Activated CD8-positive, alpha-beta memory T cell treated with anti-CD3 and anti-CD28 coated beads, Interleukin-2, amount 10 ng/mL, durations not matched to agents 7 days and 5 days (primary cell): ENCODE measurements around the gene OR4D11. TPM values are rescaled to one million over a fixed set of nuclear protein-coding genes. Genes with fewer than 3 reads are reported as not detected.

ENCODE experiments used
- ATAC-seq: fragments of 150-1000 bp; cut with Tn5 transposase; one replicate; pipeline ENCODE4 v1.10.0; 2021; ENCODE audit warnings: moderate library complexity
- CTCF ChIA-PET: fragments of 350-600 bp; sonication (Branson Sonifier 250); formaldehyde crosslinking; loops from one replicate; lab custom pipeline; 2021; ENCODE audit warnings: antibody characterized with exemption; lab: Charles Lee
- DNase-seq: peaks from one replicate; pipeline ENCODE4 v3.0.0-alpha.2; 2020
- H3K27ac Mint-ChIP-seq: one replicate; pipeline ENCODE4 v1.8.0; 2021; ENCODE audit warnings: mild to moderate bottlenecking, mixed read lengths
- H3K27me3 Mint-ChIP-seq: one replicate; pipeline ENCODE4 v1.8.0; 2021; ENCODE audit warnings: mixed read lengths
- H3K36me3 Mint-ChIP-seq: one replicate; pipeline ENCODE4 v1.8.0; 2021; ENCODE audit warnings: mild to moderate bottlenecking, mixed read lengths
- H3K4me1 Mint-ChIP-seq: one replicate; pipeline ENCODE4 v1.8.0; 2021; ENCODE audit warnings: mixed read lengths
- H3K4me3 Mint-ChIP-seq: one replicate; pipeline ENCODE4 v1.8.0; 2021; ENCODE audit warnings: mild to moderate bottlenecking, moderate library complexity, mixed read lengths
- H3K9me3 Mint-ChIP-seq: one replicate; pipeline ENCODE4 v1.8.0; 2022; ENCODE audit warnings: low read depth, mixed read lengths
- total RNA-seq, 2 experiments: library from RNA; stranded (reverse); gene quantifications; one replicate each; pipeline ENCODE4 v1.2.3, GENCODE V29; 2021

Gene OR4D11
- total RNA-seq, 2 experiments from 2014 or later, result not detected

DNA sequence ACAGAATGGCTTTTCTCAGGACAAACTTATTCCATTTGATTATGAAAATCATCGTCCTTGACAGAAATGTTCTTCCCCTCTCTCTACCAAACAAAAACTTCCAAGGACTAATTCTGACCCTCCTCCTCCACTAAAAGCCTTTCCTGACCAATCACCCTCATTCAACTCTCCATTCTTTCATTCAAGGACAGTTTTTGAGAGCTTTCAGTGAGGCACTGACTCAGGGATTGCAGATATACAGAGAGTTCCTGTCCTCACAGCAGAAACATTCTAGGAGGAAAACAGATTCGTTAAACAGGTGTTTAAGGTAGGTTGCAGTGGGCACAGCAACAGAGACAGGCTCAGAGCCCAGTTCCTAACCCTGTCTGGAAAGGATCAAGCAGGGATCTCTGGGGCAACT lies 49.5 kb downstream of the OR4D11 start:
- ATAC-seq (no peak), DNase-seq (no peak)
- Mint-ChIP-seq H3K9me3 (no peaks in the 10 kb centered on the region), H3K4me3 (peak overlapping the region; percentile 20), H3K27me3 (peaks cover 24% of the 10 kb centered on the region), H3K36me3 (no peaks in the 10 kb centered on the region), H3K4me1 (peaks cover 53% of the 10 kb centered on the region), H3K27ac (no peak overlapping the region)
- CTCF ChIA-PET, result no interaction called here

DNA sequence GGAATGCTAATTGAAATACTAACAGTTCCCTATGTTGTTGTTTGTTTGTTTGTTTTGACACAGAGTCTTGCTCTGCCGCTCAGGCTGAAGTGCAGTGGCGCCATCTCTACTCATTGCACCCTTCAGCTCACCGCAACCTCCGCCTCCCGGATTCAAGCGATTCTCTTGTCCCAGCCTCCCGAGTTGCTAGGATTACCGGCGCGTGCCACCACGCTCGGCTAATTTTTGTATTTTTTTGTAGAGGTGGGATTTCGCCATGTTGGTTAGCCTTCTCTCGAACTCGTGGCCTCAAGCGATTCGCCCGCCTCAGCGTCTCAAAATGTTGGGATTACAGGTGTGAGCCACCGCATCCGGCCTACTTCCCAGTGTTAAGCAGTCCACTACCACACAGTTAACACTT lies 49.9 kb downstream of the OR4D11 start:
- Mint-ChIP-seq H3K9me3 (no peaks in the 10 kb centered on the region), H3K27ac (no peak overlapping the region), H3K4me3 (no peak overlapping the region), H3K4me1 (peaks cover 53% of the 10 kb centered on the region), H3K27me3 (peaks cover 24% of the 10 kb centered on the region), H3K36me3 (no peaks in the 10 kb centered on the region)
- CTCF ChIA-PET, result no interaction called here
- DNase-seq (no peak), ATAC-seq (no peak)

Other genes with a start within 250 kb of the OR4D11 start
- not detected for gene OR5AN1, start 144.7 kb upstream of the OR4D11 start, total RNA-seq
- gene OR5A2, start 77.2 kb upstream of the OR4D11 start, total RNA-seq, result not detected
- gene OR5A1, start 67.1 kb upstream of the OR4D11 start, total RNA-seq, result not detected
- gene OR4D6, start 46.6 kb upstream of the OR4D11 start, total RNA-seq, result not detected
- not detected for gene OR4D10, start 30.3 kb upstream of the OR4D11 start, total RNA-seq
- not detected for gene OR4D9, start 8.0 kb downstream of the OR4D11 start, total RNA-seq
- 10 to 100 TPM; 36.6 to 38.0 TPM for gene OSBP, start 112.2 kb downstream of the OR4D11 start, total RNA-seq
- gene PATL1, start 165.5 kb downstream of the OR4D11 start, total RNA-seq, result 10 to 100 TPM; 56.7 to 62.6 TPM
- not detected for gene OR10V1, start 210.3 kb downstream of the OR4D11 start, total RNA-seq